ENCODE data around the gene CDC42SE2. TPM values are rescaled to one million over a fixed set of nuclear protein-coding genes. Genes with fewer than 3 reads are reported as not detected.

The CDC42SE2 gene
- total RNA-seq, 6 donors from 2014 or later, result 13.6 to 92.1 (median 36.5) TPM

Small RNA genes lying within 50 kb of the gene (small RNA-seq; reads per million reads assigned to genes)
- 0 reads per million in 4 donors for gene AC004777.1
- 0 reads per million in 4 donors for gene RF02271

Other genes with a start within 250 kb of the CDC42SE2 start
- gene HINT1, start 98.8 kb upstream of the CDC42SE2 start, total RNA-seq, result 100 to 1,000 TPM in 4 of 6 donors, 10 to 100 TPM in 2; 75.4 to 172 (median 133) TPM
- gene LYRM7, start 93.1 kb upstream of the CDC42SE2 start, total RNA-seq, result 1 to 10 TPM; 1.7 to 7.1 (median 4.2) TPM